ENCODE measurements around the gene ZNF488.

GRCh38 chr10:47348138-47348651 lies 35.9 kb downstream of the ZNF488 start, which contains the start of gene RBP3:
- TF ChIP-seq CTCF (IDR thresholded peaks at IDR 0.05) (no peak), TCF7L2 (IDR thresholded peaks at IDR 0.05; ENCODE audit: low read depth, low read length) (no peak), POLR2AphosphoS5 (IDR thresholded peaks at IDR 0.05; ENCODE audit: low read depth, low read length) (no peak)
